SW480 (cell line): ENCODE results near the gene MVB12A.

Experiments used
- DNase-seq: peaks from one replicate; pipeline ENCODE4 v3.0.0-alpha.2; 2016; ENCODE audit warnings: low spot score

Gene MVB12A

GRCh38 chr19:17445526-17446165, 25.8 kb downstream of the MVB12A start:
- no peak for DNase-seq

- no peak for DNase-seq
Measured at GRCh38 chr19:17447704-17448130, 27.9 kb downstream of the MVB12A start.

GRCh38 chr19:17448131-17448967, 28.5 kb downstream of the MVB12A start, which contains the start of gene TMEM221:
Gene TMEM221, minus strand, starts transcription at chr19:17448668. Its CDS starts 206 bp downstream, at chr19:17448462.
- peak; percentile 30 for DNase-seq

GRCh38 chr19:17450264-17451075, 30.6 kb downstream of the MVB12A start:
- DNase-seq = peak; percentile 82

GRCh38 chr19:17451820-17452219, 32.0 kb downstream of the MVB12A start:
- no peak for DNase-seq

- DNase-seq = no peak
Measured at GRCh38 chr19:17454576-17455071, 34.8 kb downstream of the MVB12A start.

GRCh38 chr19:17455308-17456123, 35.7 kb downstream of the MVB12A start:
- no peak for DNase-seq

GRCh38 chr19:17456127-17456526, 36.3 kb downstream of the MVB12A start:
- DNase-seq = no peak

GRCh38 chr19:17457616-17458015, 37.8 kb downstream of the MVB12A start:
- DNase-seq = no peak

- peak; percentile 35 for DNase-seq
Measured at GRCh38 chr19:17458970-17459369, 39.1 kb downstream of the MVB12A start.

GRCh38 chr19:17460372-17461230, 40.8 kb downstream of the MVB12A start, which contains the start of gene NXNL1:
Gene NXNL1, minus strand, starts transcription at chr19:17460926. Its CDS starts 57 bp downstream, at chr19:17460869.
- DNase-seq = no peak

- DNase-seq = no peak
Measured at GRCh38 chr19:17466487-17466850, 46.6 kb downstream of the MVB12A start.

GRCh38 chr19:17467471-17468301, 47.8 kb downstream of the MVB12A start:
- no peak for DNase-seq

- DNase-seq = no peak
Measured at GRCh38 chr19:17468302-17469091, 48.6 kb downstream of the MVB12A start.

- no peak for DNase-seq
Measured at GRCh38 chr19:17469092-17469480, 49.2 kb downstream of the MVB12A start.

- peak; percentile 95 for DNase-seq
Measured at GRCh38 chr19:17469481-17470067, 49.7 kb downstream of the MVB12A start.

GRCh38 chr19:17470068-17470841, 50.4 kb downstream of the MVB12A start, which contains the start of gene SLC27A1:
Gene SLC27A1, plus strand, starts transcription at chr19:17470524. Its CDS starts 17 bp downstream, at chr19:17470541.
- peak; percentile 98 for DNase-seq
